ENCODE measurements around the gene SCP2D1.
"Not testable (repeated sequence)": the region's sequence is repeated elsewhere in the genome, so short reads cannot be mapped to it uniquely, and the experiment has no call there.

SCP2D1 gene

DNA sequence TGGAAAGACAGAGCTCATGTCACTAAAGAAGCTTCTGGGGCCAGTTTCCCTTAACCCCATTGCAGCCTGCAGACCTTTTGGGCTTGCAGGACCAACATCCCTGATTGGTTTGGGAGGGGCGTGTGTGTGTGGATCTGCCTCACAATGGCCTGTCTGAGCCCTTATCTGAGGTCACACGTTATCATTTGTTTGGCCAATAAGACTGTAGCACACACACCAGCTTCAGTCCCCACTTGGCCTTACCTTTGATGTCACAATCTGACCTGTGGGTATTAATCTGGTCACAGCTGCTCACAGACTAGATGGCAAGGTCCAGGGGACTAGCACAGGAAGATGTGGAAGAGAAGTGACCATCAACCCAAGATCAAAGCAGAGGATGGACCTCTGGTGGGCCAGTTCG lies at the start of gene SCP2D1:
TSS of gene SCP2D1 (plus strand) at position 301 of the 400 bp plus-strand sequence. CDS start at position 334, 33 bp downstream.
- DNase-seq (ENCODE audit: low spot score): no peak

DNA sequence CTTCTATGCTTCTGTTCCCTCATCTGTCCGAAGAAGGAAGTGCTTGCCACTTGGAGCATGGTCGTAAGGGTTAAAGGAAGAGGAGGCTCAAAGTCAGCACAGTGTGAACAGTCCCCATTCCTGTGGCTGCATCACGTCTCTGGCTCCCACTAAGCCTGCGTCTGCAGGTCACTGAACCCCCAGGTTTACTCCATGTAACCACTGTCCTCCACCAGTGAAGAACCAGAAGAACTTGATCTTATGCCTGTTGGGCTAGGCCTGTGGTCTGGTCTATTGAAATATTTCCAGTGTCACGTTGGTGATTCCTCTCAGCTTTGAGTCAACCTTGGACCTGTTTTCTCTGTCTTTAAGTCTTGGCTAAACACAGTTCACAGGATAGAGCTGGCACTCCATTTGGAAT lies 45.9 kb upstream of the SCP2D1 start:
- DNase-seq (ENCODE audit: low spot score): no peak

DNA sequence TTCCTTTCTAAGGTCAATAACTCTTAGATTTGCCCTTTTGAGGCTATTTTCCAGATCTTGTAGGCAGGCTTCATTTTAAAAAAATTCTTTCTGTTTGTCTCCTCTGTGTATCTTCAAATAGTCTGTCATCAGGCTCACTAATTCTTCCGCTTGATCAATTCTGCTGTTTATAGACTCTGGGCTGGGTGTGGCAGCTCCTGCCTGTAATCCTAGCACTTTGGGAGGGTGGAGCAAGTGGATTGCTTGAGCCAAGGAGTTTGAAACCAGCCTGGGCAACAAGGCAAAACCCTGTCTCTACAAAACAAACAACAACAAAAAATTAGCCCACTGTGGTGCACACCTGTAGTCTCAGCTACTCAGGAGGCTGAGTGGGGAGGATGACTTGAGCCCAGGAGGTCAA lies 40.0 kb upstream of the SCP2D1 start:
- DNase-seq (ENCODE audit: low spot score): no peak

DNA sequence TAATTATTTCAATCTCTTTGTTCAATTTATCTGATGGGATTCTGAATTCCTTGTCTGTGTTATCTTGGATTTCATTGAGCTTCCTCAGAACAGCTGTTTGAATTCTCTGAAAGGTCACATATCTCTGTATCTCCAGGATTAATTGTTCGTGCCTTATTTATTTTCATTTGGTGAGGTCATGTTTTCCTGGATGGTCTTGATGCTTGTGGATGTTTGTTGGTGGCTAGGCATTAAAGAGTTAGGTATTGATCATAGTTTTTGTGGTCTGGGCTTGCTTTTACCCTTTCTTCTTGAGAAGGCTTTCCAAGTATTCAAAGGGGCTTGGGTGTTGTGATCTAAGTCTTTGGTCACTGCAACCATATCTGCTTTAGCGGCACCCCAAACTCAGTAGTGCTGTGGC lies 39.4 kb upstream of the SCP2D1 start:
- DNase-seq (ENCODE audit: low spot score): no peak

DNA sequence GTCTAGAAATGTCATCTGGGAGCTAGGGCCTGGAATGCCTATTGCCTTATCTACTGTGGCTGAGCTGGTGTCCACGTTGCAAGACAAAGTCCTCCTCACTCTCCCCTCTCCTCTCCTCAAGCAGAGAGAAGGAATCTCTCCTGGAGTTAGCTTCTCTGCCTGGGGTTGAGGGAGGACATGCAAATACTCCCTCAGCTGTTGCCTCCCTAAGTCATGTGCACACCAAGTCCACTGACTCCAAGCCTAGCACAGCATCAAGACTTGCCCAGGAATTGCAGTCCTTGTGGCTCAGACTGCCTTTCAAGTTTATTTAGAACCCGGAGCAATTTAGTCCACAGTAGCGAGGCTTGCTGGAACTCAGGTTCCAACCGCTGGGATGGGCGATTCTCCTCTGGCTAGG lies 38.0 kb upstream of the SCP2D1 start:
- DNase-seq (ENCODE audit: low spot score): no peak

DNA sequence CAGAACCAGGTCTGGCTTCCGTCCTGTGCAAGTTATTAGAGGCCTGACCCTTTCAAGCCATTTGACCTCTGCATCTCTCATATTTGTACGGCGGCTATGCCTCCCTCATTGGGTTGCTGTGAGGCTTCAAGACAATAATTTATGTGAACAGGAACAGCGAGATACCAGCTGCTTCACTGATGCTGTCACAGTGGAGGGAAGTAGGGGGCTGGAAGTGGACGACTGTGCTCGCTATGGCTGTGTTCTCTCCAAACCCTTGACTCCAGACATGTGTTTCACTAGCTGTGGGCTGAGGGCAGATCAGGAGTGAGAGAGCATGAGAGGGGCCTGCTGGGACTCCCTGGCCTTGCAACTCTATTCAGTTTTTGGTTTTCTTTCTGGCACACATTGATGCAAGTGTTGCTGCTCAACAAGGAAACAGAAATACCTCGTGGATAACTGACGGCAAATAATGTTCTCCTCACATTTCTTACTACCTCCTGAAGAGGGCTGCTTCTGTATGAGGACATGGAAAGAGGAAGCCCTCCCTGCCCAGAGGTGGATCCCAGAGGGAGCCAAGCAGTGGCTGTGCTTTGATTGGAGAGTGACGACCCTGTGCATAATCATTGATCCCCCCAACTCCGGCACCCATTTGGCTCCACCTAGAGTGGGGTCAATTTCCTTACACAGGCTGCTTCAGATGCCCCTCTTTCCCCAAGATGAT lies 34.7 kb upstream of the SCP2D1 start:
- DNase-seq (ENCODE audit: low spot score): no peak

DNA sequence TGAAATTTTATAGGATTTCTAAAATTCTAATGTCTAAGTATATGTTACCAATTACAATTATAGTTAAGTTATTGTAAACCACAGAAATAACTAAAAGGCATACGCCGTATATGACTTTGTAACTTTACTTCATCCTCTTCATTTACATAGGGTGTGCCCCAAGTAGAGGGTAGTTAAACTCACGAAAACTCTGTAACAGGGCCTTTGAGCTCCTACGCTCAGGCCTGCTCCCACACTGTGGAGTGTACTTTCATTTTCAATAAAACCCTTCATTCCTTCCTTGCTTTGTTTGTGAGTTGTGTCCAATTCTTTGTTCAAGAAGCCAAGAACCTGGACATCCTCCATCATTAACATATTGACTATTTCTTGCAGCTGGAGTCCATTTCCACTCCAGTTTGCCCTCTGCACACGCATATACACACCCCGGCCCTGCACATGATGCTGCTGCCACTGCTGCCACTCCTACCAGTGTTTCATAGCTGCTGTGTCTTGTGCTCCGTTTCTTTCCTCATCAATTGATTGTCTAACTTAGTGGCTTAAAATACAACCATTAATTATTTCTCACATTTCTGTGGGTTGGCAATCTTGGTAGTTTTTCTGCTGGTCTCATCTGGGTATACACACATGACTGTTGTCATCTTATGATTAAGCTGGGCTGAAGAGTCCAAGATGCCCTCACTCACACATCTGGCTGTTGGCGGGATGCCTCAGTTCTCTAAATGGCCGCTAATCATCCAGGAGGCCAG lies 33.0 kb upstream of the SCP2D1 start:
- DNase-seq (ENCODE audit: low spot score): no peak

DNA sequence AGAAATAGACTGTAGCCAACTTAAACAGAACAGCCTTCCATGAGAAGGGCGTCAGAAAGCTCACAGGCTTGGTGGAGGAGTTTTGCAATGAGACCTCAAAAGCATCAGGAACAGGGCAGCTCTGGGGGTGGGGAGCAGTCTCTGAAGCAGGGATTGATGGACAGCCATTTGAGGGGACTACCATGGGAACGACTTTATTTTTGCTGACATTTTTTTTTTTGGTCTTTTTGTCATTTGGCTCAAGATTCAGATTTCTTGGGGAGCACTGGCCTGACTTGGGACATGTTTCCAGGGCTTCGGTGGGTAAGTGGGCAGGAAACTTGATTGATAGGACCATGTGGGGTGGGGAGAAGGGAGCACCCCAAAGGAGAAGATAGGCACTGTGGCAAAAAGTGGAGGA lies 32.1 kb upstream of the SCP2D1 start:
- no peak for DNase-seq (ENCODE audit: low spot score)

DNA sequence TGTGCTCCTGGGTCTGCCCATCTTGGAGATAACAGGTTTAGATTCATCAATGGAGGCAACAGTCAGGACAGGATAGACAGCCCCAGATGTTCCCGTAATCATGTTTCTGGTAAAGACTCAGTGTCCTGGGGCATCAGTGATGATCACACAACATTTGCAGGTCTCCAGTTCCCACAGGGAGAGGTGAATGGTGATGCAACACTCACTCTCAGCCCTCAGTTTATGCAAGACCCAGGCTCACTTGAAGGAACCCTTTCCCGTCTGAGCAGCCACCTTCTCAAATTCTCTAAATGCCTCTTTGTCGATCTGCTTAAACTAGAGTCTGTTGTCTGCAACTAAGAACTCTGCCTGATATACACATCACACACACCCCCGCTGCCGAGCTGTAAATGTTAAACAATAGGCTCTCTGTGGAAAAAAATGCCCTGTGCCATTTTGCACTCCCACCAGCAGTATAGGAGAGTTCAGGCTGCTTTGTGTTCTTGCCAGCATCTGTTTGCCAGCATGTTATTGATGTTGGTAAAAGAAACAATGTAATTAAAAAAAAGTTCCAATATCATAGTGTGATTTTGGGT lies 30.1 kb upstream of the SCP2D1 start:
- DNase-seq (ENCODE audit: low spot score): no peak

DNA sequence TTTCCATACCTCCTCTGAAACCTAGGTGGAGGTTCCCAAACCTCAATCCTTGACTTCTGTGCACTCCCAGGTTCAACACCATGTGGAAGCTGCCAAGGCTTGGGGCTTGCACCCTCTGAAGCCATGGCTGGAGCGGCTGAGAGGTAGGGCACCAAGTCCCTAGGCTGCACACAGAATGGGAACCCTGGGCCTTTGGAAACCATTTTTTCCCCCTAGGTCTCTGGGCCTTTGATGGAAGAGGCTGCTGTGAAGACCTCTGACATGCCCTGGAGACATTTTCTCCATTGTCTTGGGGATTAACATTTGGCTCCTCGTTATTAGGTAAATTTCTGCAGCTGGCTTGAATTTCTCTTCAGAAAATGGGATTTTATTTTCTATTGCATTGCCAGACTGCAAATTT lies 26.5 kb upstream of the SCP2D1 start:
- not testable (repeated sequence) for DNase-seq (ENCODE audit: low spot score)

DNA sequence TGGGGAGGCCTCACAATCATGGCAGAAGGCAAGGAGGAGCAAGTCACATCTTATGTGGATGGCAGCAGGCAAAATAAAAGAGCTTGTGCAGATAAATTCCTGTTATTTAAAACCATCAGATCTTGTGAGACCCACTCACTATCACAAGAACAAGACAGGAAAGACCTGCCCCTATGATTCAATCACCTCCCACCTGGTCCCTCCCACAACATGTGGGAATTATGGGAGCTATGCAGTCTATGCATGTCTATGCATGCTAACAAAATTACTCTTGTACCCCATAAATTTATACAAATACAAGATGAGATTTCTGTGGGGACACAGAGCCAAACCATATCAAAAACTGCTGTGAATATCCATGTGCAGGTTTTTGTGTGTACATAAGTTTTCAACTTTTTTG lies 25.6 kb upstream of the SCP2D1 start:
- DNase-seq (ENCODE audit: low spot score): no peak

DNA sequence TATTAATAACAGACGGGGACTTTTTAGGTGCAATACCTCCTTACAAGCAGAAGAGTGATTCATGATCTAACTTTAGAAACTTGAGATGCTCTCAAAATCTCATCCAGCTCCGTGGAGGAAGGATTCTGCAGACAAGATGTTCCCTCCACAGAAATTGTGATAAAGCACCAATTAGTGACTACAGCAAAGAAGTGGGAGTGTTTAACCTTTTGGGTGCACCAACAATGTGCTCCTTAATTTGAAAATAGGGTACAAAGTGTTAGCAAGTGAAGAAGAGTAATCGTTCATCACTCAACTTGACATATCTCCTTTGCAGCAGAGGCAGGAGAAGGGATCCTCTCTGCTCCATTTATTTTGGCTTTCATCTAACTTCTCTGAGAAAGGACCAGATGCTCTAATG lies 22.8 kb upstream of the SCP2D1 start:
- no peak for DNase-seq (ENCODE audit: low spot score)

DNA sequence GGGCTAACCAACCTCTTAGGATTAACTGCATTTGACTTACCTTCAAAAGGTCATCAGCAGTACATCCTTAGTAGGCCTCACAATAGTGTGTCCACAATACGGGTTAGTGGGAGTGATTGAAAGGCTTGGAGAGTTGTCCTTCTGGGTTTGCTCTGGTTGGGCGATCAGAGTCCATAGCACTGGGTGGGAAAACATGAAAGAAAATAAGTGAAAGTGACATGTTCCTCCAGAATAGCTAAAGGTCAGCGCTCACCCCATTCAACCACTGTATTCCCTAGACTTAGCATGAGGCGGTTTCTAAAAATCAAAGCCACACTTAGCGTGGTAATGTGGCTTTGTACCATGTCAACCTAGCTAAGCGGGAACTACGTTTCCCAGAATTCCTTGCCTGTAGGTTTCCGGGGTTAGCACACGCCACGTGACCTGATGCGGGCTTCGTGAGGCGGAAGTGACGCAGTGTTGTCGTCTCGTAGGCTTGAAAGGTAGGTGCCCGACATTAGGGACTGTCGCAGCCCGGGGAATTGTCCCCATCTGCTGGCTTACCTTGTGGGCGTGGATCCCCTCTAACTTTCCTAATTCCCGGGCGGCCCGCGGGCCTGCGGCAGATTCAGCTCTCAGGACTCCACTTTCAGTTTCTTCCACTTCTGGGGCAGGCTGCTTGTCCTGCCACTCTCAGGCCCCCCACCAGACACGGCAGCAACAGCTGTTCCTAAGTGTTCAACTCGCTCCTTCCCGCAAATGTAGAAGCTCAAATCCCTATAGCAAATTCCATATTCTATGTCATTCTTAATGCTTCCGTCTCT lies 19.8 kb upstream of the SCP2D1 start:
- peak; percentile 87 for DNase-seq (ENCODE audit: low spot score)

DNA sequence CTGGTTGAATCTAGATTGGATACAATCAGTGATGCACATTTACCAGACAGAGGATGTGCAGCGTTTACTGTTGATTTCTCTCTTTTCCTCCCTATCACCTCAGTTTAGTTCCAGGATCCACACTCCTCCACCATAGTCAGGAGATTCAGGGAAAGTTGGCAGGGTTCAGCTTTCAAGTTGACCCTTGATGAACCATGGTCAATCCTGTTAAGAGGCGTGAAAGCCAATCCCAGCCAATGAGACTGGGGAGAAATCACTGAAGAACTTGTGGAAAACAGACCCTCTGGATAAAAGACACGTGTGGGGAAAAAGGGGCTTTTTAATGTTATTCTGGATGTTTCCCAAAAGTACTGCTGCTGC lies 19.2 kb upstream of the SCP2D1 start:
- no peak for DNase-seq (ENCODE audit: low spot score)

DNA sequence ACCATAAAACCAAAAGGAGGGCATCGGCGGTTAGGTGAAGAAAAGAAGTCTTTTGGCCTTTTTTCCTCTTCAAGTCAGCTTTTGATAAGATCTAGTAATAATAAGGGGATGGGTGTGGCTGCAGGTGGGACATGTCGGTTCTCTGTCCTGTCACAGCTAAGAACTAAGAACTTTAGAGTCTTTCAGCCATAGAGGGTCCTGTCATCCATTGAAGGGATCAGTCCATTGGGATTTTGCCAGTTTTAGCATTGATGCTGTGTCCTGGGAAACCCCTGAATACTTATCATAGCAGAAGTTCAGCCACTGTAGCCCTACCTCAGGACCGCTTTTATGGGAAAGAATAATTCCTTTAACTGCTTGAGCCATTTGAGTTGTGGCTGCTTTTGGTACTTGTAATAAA lies 18.2 kb upstream of the SCP2D1 start:
- DNase-seq (ENCODE audit: low spot score): no peak

DNA sequence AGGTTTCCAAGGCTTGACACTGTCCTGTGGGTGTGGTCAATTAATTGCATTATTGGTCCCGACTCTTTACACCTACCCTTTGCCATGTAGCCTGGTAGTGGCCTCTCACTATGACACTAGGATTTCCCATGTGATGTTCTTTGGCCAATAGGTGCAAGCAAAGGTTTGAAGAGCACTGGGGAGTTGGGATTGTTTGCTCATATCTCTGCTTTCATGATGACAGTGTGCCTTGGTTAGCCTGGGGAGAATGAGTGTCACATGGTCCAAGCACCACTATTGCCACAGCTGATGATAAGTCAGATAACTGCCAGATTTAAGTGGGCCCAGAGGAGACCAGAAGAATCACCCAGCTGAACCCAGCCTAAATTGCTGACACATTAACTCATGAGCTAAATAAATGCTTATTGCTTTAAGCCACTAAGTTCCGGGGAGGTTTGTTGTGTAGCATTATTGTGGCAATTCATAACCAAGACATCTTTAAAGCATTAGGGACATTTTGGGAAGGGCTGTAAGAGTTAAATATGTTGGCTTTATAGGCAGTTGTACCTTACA lies 17.2 kb upstream of the SCP2D1 start:
- no peak for DNase-seq (ENCODE audit: low spot score)

DNA sequence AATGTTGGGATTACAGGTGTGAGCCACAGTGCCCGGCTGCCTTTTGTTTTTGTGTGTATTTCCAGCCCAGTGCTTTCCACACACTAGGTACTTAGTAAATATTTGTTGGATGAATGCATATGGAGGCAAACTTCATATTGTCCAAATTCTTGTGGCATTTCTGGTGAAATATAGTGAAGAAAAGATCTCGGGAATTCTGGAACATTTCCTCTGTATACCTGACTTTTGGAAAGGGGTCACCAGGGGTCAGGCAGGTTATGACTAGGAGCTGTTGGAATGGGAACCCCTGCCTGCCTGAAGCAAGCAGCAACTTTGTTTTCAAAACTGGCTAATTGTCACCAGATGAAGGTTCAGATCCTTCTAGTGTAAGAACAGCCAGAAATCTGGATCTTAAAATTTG lies 12.1 kb upstream of the SCP2D1 start:
- no peak for DNase-seq (ENCODE audit: low spot score)

DNA sequence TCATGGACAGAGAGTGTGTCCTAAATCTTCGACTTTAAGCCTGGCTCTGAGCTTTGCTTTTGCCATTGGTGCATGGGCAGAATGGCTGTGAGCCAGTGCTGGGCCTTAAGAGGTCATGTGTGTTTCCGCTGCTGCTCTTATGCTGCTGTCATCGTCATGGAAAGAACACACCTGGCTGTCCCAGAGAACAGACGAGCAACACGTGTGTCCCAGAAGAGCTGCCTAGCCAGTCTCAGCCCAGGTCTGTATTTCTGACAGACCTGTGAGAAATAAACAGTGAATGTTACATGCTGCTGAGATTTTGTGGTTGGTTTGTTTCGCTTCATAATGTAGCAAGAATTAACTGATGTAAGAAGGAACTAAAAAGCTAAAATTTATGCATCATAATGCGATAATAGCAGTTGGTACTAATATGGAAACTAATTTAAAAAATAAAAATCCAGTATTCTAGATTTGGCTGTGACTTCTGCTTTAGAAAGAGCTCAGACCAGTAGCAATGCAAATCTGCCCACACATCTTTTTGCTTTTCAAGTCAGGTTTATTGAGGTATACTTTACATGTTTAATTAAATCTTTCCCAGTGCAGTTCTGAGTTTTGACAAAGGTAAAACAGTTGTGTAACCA lies 11.5 kb upstream of the SCP2D1 start:
- no peak for DNase-seq (ENCODE audit: low spot score)

DNA sequence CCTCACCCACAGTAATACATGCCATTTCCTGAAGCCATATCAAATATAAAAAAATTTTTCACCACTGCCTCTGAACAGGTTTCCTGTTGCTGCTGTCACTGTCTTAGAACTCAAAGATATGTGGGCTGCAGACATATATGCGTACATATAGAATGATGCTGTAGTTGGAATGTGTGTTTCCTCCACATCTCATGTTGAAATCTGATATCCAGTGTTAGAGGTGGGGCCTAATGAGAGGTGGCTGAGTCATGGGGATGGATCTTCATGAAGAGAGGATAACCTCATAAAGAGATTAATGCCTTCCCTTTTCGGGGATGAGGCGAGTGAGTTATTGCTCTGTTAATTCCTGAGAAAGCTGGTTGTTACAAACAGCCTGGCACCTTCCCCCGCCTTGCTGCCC lies 7.7 kb upstream of the SCP2D1 start:
- no peak for DNase-seq (ENCODE audit: low spot score)

DNA sequence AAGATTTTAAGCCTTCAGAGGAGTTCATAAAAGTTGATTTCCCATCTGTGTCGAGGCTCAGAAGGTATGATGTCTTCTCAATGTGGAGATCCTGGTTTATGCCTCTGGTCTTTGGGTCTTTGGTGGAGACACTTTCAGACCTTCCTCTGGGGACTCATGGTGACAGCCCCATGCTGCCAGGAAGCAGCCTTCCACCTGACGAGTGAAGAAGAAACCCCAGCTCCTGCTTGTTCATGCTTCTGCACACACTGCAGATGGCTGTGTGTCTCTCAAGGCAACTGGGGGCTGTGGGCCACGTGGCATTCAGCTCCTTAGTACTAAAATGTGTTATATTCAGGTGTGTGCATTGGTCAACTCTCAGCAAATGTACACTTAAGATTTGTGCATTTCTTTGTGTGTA lies 4.9 kb upstream of the SCP2D1 start:
- DNase-seq (ENCODE audit: low spot score): no peak

DNA sequence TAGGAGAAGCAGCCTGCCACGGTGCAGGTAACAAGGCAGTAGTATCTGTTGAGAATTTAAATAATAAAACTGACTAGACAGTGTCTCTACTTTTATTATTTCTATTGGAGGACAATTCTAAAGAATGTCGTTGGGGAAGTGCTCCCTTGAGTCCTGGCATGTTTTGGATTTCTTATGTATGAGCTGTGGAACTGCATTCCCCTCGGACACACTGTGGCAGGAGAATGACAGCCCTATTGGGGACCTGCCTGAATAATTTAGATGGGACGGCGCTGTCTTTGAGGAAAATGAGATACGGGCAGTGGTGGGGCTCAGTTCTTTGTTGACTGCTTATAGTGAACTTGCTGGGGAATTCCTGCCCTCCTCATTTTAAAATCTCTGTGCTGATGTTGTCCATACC lies 2.4 kb upstream of the SCP2D1 start:
- no peak for DNase-seq (ENCODE audit: low spot score)

DNA sequence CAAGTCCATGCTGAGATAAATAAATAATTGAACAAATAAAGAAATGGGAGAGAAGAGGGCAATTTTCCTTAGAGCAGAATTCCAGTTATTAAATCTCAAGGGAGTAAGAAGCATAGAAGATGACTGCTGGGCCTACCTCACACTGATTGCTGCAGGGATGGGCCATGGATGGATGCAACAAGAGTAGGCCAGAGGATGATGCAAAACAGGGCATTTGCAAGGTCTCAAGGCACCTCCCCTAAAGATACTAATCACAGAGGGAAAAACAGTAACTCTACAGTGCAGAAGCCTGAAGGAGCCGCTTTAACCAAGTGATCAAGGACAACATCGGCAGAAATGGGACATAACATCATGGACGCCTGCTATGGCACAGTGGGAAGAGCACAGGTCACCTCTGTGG lies 1.7 kb upstream of the SCP2D1 start:
- DNase-seq (ENCODE audit: low spot score): no peak
